HEK293T (cell line): ENCODE results near the gene MAP3K21.
A peak's percentile ranks its signal among the peaks of the same experiment; 100 is the strongest.

ENCODE experiments used
- CTCF ChIA-PET: fragments of 350-600 bp; formaldehyde crosslinking; extraction: SDS; loops from one replicate; lab custom pipeline; 2021; ENCODE audit warnings: antibody characterized with exemption, inconsistent platforms; lab: Yijun Ruan, JAX
- POLR2A ChIA-PET: fragments of 350-600 bp; formaldehyde crosslinking; extraction: SDS; loops from one replicate; lab custom pipeline; 2020; ENCODE audit warnings: antibody characterized with exemption, inconsistent platforms; lab: Yijun Ruan, JAX
- DNase-seq: peaks from one replicate; pipeline ENCODE4 v3.0.0; 2012; ENCODE audit warnings: mixed read lengths; ENCODE audit errors: extremely low spot score
- ARNT ChIP-seq: fragments of 450-650 bp; IDR thresholded peaks from 2 replicates; pipeline ENCODE4 v1.6.1; 2017; ENCODE audit warnings: mild to moderate bottlenecking
- BHLHE40 ChIP-seq: fragments of 450-650 bp; IDR thresholded peaks from 2 replicates; pipeline ENCODE4 v1.6.1; 2016; ENCODE audit warnings: mild to moderate bottlenecking, moderate library complexity, borderline replicate concordance
- CTBP1 ChIP-seq: fragments of 450-650 bp; IDR thresholded peaks from 2 replicates; pipeline ENCODE4 v1.6.1; 2016; ENCODE audit warnings: borderline replicate concordance
- ELF4 ChIP-seq: fragments of 450-650 bp; IDR thresholded peaks from 2 replicates; pipeline ENCODE4 v1.6.1; 2017; ENCODE audit warnings: antibody characterized with exemption
- FOXA1 ChIP-seq: fragments of 450-650 bp; IDR thresholded peaks from 2 replicates; pipeline ENCODE4 v1.6.1; 2016; ENCODE audit warnings: mild to moderate bottlenecking
- FOXK2 ChIP-seq: fragments of 450-650 bp; IDR thresholded peaks from 2 replicates; pipeline ENCODE4 v1.6.1; 2016; ENCODE audit warnings: mild to moderate bottlenecking
- FOXM1 ChIP-seq: fragments of 450-650 bp; IDR thresholded peaks from 2 replicates; pipeline ENCODE4 v1.6.1; 2017; ENCODE audit warnings: mild to moderate bottlenecking, borderline replicate concordance
- HDGF ChIP-seq: fragments of 450-650 bp; IDR thresholded peaks from 2 replicates; pipeline ENCODE4 v1.6.1; 2017; ENCODE audit warnings: antibody characterized with exemption, borderline replicate concordance
- L3MBTL2 ChIP-seq: fragments of 450-650 bp; conservative IDR thresholded peaks from 2 replicates; pipeline ENCODE4 v1.6.1; 2016; ENCODE audit warnings: mild to moderate bottlenecking
- LEF1 ChIP-seq: fragments of 450-650 bp; IDR thresholded peaks from 2 replicates; pipeline ENCODE4 v1.6.1; 2017; ENCODE audit warnings: mild to moderate bottlenecking, borderline replicate concordance
- NFRKB ChIP-seq: fragments of 450-650 bp; IDR thresholded peaks from 2 replicates; pipeline ENCODE4 v1.6.1; 2016; ENCODE audit warnings: mild to moderate bottlenecking, moderate library complexity
- SP1 ChIP-seq: fragments of 450-650 bp; IDR thresholded peaks from 2 replicates; pipeline ENCODE4 v1.6.1; 2017
- SUZ12 ChIP-seq: fragments of 450-650 bp; IDR thresholded peaks from 2 replicates; pipeline ENCODE4 v1.6.1; 2016; ENCODE audit warnings: mild to moderate bottlenecking
- TARDBP ChIP-seq: fragments of 450-650 bp; IDR thresholded peaks from 2 replicates; pipeline ENCODE4 v1.6.1; 2016
- ZNF384 ChIP-seq: fragments of 450-650 bp; IDR thresholded peaks from 2 replicates; pipeline ENCODE4 v1.6.1; 2016
- TF ChIP-seq, protein P1 (sequence below): fragments of 450-650 bp; IDR thresholded peaks from 2 replicates; pipeline ENCODE4 v1.6.1; 2016

Gene MAP3K21

DNA sequence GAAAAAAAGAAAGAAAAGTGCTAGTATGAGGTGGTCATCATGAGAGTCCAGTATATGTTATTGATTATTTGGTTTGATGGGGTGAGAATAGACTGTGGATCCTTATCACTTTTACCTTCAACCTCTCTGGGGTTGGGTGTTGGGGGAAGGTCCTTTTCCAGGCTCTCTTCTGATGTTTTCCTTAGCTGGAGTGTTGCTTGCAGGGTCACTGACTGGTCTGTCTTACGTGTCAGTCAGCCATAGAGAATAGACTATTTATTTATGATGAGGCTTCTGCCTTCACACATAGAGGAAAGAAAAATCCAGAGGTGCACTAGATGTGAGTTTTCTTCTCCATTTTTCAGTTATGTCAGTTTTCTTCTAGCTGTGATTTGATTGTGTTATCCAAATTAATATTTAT, 36.5 kb downstream of the MAP3K21 start:
- ChIA-PET POLR2A (no interaction called here), CTCF (interaction anchor here (0.6 to 1.5 kb wide), 3 partner anchors 10 to 340 kb away, joined by 3 read pairs; no protein-coding TSS in a partner anchor)
- DNase-seq, result no peak

DNA sequence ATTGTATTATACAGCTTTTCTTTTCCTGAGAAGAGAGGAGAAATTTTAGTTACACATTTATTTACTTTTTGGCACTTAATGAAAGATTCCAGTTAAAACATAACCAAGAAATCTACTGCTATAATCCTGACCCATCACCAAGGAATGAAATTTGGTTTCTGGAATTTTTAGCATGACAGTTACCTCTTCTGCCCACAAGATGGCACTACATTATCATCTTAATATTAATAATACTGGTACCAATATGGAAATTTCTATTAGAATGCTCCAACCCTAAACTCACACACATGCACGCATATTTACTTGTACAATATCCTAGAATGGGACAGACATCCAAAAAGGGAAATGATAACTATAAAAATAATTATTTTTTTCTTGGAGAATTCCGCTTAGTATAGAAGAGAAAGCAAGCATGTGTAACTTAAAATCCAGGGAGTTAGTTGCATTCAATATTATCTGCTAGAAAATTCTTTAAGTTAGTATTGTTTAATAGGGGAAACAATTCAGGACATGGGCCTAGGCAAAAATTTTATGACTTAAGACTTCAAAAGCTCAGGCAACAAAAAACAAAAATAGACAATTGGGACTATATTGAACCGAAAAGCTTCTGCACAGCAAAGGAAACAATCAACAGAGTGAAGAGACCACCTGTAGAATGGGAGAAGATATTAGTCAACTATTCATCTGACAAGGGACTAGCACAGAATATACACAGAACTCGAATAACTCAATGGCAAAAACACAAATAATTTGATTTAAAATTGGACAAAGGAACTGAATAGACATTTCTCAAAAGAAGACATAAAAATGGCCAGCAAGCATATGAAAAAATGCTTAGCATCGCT, 37.4 kb downstream of the MAP3K21 start:
- 0 out of 2 replicates have a peak, but pooled peaks have one; percentile 11 for TF ChIP-seq L3MBTL2
- no peak for TF ChIP-seq ZNF384
- DNase-seq, result no peak
- CTCF ChIA-PET, result interaction anchor here (0.6 to 1.5 kb wide), 5 partner anchors 11 to 340 kb away, joined by 3 read pairs; no protein-coding TSS in a partner anchor
- POLR2A ChIA-PET, result no interaction called here

More for the DNA sequence above, 36.5 kb downstream of the MAP3K21 start:
- TF ChIP-seq SUZ12 (no peak), SP1 (no peak), BHLHE40 (no peak), FOXM1 (no peak), TARDBP (no peak), FOXK2 (no peak), ZNF384 (no peak), LEF1 (no peak), ELF4 (no peak), CTBP1 (no peak), ARNT (no peak), FOXA1 (no peak), L3MBTL2 (no peak), HDGF (no peak), NFRKB (no peak)
- TF ChIP-seq, protein P1, sequence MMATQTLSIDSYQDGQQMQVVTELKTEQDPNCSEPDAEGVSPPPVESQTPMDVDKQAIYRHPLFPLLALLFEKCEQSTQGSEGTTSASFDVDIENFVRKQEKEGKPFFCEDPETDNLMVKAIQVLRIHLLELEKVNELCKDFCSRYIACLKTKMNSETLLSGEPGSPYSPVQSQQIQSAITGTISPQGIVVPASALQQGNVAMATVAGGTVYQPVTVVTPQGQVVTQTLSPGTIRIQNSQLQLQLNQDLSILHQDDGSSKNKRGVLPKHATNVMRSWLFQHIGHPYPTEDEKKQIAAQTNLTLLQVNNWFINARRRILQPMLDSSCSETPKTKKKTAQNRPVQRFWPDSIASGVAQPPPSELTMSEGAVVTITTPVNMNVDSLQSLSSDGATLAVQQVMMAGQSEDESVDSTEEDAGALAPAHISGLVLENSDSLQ, result no peak

DNA sequence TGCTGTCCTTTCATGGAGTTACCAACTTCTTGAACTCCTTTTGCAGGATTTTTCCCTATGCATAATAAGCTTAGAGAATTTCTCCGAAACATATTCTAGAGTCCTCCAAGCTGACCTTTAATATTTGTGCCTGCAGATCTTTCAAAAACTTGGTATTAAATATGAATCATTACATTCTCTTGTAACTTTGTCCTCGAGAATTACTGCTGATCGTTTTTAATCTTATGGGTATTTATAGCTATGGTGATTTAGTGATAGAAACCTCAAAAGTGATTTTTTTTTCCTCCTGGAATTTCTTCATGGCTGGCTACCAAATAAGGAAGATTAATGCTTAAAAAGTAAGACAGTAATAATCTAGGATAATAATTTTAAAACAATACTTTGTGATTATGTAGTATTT, 39.1 kb downstream of the MAP3K21 start:
- TF ChIP-seq FOXK2 (no peak), NFRKB (no peak), SUZ12 (no peak), ELF4 (peak; percentile 4; the same call in 1 of the 2 replicates), L3MBTL2 (no peak), HDGF (no peak)
- POLR2A ChIA-PET, result interaction anchor here (1.0 kb wide), 1 partner anchor 51 kb away, joined by 3 read pairs; no protein-coding TSS in a partner anchor
- DNase-seq, result no peak
- CTCF ChIA-PET, result interaction anchor here (0.7 kb wide), 1 partner anchor 152 kb away, joined by 3 read pairs; no protein-coding TSS in a partner anchor

DNA sequence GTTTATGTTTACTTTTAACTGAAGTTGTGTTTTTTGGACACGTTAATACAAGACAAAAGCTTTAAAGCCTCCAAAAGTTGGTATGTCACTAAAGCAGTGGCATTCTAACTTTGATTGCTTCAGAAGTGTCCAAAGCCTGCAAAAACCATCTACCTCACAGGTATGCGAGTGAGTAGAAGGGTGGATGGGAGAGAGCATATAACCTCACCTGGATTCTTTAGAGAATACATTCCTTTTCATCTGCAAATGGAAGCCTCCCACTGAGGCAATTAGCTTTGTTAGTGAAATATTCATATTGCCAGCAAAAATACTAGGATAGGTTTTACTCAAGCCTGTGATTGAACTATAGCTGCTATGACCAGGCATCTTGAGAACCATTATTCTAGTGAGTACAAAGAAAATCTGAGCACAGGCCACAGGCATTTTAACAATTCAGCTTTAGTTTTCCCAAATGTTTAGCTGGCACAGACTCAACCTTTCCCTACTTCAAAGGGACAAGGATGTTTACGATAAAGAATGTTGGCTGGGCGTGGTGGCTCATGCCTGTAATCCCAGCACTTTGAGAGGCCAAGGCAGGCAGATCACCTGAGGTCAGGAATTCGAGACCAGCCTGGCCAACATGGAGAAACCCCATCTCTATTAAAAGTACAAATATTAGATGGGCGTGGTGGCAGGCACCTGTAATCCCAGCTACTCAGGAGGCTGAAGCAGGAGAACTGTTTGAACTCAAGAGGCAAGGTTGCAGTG, 39.7 kb downstream of the MAP3K21 start:
- CTCF ChIA-PET, result interaction anchor here (0.7 kb wide), 1 partner anchor 152 kb away, joined by 3 read pairs; no protein-coding TSS in a partner anchor
- TF ChIP-seq HDGF (no peak), BHLHE40 (no peak), FOXA1 (no peak), ZNF384 (no peak), FOXM1 (no peak), LEF1 (no peak), CTBP1 (no peak), ARNT (no peak), NFRKB (no peak), ELF4 (no peak), SUZ12 (no peak), TARDBP (no peak), L3MBTL2 (no peak), FOXK2 (no peak), SP1 (no peak)
- TF ChIP-seq, protein P1, result no peak
- DNase-seq, result no peak
- POLR2A ChIA-PET, result interaction anchor here (1.0 kb wide), 1 partner anchor 51 kb away, joined by 3 read pairs; no protein-coding TSS in a partner anchor

DNA sequence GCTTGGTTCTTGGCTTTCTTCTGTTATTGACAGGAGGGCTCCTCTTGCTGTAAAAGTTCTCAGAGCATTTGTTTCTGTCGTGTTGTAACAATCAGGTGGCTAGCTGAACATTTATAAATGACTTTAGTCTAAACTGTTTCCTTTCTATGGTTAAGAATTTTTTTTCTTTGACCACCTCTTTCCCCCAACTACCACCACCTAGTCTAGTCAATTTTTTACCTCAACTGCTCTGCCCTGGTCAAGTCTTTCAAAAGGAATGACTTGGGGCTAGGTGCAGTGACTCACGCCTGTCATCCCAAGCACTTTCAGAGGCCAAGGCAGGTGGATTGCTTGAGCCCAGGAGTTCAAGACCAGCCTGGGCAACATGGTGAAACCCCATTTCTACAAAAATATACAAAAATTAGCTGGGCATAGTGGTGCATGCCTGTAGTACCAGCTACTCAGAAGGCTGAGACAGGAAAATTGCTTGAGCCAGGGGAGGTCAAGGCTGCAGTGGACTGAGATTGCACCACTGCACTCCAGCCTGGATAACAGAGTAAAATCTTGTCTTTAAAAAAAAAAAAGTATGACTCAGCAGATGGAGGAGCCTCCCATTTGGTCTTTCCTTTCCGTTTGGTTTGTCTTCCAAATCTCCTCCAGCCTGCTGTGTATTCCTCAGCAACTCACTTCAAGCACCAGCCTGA, 40.7 kb downstream of the MAP3K21 start:
- ChIA-PET POLR2A (no interaction called here), CTCF (no interaction called here)
- no peak for DNase-seq

More for the DNA sequence above, 40.7 kb downstream of the MAP3K21 start:
- TF ChIP-seq ELF4 (no peak), ZNF384 (no peak), ARNT (no peak), BHLHE40 (no peak), LEF1 (no peak)
- TF ChIP-seq, protein P1, result no peak
